Transverse colon (tissue), 4 donors: ENCODE results near the gene MINDY2.

ENCODE experiments used
- CTCF ChIP-seq, 5 experiments: fragments of 200-600 bp in 3 of 5; fragments of 450-650 bp in 2 of 5; sonication (generic) in 3 of 5; IDR thresholded peaks; 1 replicate in 2 of 5; 2 replicates in 3 of 5; pipeline ENCODE4 v1.5.1; 2016 to 2017; ENCODE audit warnings: antibody characterized with exemption in 5 of 5, inconsistent platforms in 3 of 5, mild to moderate bottlenecking in 2 of 5, moderate library complexity in 1 of 5
- EP300 ChIP-seq: sonication (generic); formaldehyde crosslinking; IDR thresholded peaks from one replicate; pipeline ENCODE4 v1.6.1; 2017; ENCODE audit warnings: antibody characterized with exemption, low read depth
- POLR2A ChIP-seq: fragments of 450-650 bp; IDR thresholded peaks from one replicate; pipeline ENCODE4 v1.6.1; 2016; ENCODE audit warnings: antibody characterized with exemption, mild to moderate bottlenecking, moderate library complexity
- POLR2AphosphoS5 ChIP-seq, 3 donors: sonication (generic); formaldehyde crosslinking; IDR thresholded peaks; one replicate each; pipeline ENCODE4 v1.6.1; 2016; ENCODE audit warnings: antibody characterized with exemption in 3 of 3

GRCh38 chr15:58785355-58785754 lies 14.3 kb downstream of the MINDY2 start:
- TF ChIP-seq CTCF (IDR thresholded peaks at IDR 0.05) (no peak), POLR2A (no peak), POLR2AphosphoS5 (IDR thresholded peaks at IDR 0.05) (no peak), EP300 (no peak)
